Measurements from ENCODE around the gene RBM34.
"Not testable (repeated sequence)": the region's sequence is repeated elsewhere in the genome, so short reads cannot be mapped to it uniquely, and the experiment has no call there.

RBM34 gene

GRCh38 chr1:235098991-235099390 is 62.1 kb downstream of the RBM34 start:
- Mint-ChIP-seq H3K4me3 (no peak overlapping the region), H3K27me3 (peaks cover 56% of the 10 kb centered on the region), H3K4me1 (peaks cover 29% of the 10 kb centered on the region), H3K27ac (no peak overlapping the region), H3K9me3 (no peaks in the 10 kb centered on the region), H3K36me3 (no peaks in the 10 kb centered on the region)
- CTCF ChIA-PET = interaction anchor here (0.6 to 1.3 kb wide), 2 partner anchors 316 to 426 kb away, joined by 3 read pairs; no protein-coding TSS in a partner anchor
- DNase-seq = peak; percentile 8

GRCh38 chr1:235098547-235098946 is 62.5 kb downstream of the RBM34 start:
- Mint-ChIP-seq H3K36me3 (no peaks in the 10 kb centered on the region), H3K27ac (no peak overlapping the region), H3K9me3 (no peaks in the 10 kb centered on the region), H3K4me1 (peaks cover 29% of the 10 kb centered on the region), H3K4me3 (no peak overlapping the region), H3K27me3 (peaks cover 59% of the 10 kb centered on the region)
- CTCF ChIA-PET = interaction anchor here (0.6 to 1.3 kb wide), 4 partner anchors 31 to 426 kb away, joined by 3 read pairs; no protein-coding TSS in a partner anchor
- DNase-seq = no peak

DNA sequence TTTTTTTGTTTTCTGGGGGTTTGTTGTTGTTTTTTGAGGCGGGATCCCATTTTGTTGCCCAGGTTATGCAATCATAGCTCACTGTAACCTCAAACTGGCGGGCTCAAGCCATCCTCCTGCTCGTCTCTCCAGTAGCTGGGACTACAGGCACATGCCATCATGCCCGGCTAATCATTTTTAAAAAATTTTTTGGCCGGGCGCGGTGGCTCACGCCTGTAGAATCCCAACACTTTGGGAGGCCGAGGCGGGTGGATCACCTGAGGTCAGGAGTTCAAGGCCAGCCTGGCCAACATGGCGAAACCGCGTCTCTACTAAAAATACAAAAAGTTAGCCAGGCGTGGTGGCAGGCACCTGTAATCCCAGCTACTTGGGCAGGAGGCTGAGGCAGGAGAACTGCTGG is 63.5 kb downstream of the RBM34 start:
- Mint-ChIP-seq H3K4me1 (peaks cover 21% of the 10 kb centered on the region), H3K27me3 (peaks cover 59% of the 10 kb centered on the region)
- H3K4me3 Mint-ChIP-seq, H3K27ac Mint-ChIP-seq, DNase-seq, H3K9me3 Mint-ChIP-seq, H3K36me3 Mint-ChIP-seq, CTCF ChIA-PET: not testable (repeated sequence)

- H3K4me1 Mint-ChIP-seq = peaks cover 9% of the 10 kb centered on the region
- H3K27ac Mint-ChIP-seq = no peak overlapping the region
- peaks cover 49% of the 10 kb centered on the region for H3K27me3 Mint-ChIP-seq
- DNase-seq = no peak
- H3K4me3 Mint-ChIP-seq = no peak overlapping the region
- CTCF ChIA-PET = interaction anchor here (1.0 to 3.1 kb wide), 4 partner anchors 148 to 609 kb away, joined by 3 to 18 read pairs (median 8); partner anchors contain the start of gene B3GALNT2
- no peaks in the 10 kb centered on the region for H3K9me3 Mint-ChIP-seq
- no peaks in the 10 kb centered on the region for H3K36me3 Mint-ChIP-seq
Measured at GRCh38 chr1:235095938-235096562, 65.0 kb downstream of the RBM34 start.

- peaks cover 39% of the 10 kb centered on the region for H3K27me3 Mint-ChIP-seq
- H3K4me3 Mint-ChIP-seq = no peak overlapping the region
- H3K27ac Mint-ChIP-seq = no peak overlapping the region
- no peaks in the 10 kb centered on the region for H3K9me3 Mint-ChIP-seq
- CTCF ChIA-PET = interaction anchor here (0.6 to 3.1 kb wide), 22 partner anchors 10 to 609 kb away, joined by 3 to 28 read pairs (median 4); no protein-coding TSS in a partner anchor
- H3K36me3 Mint-ChIP-seq = no peaks in the 10 kb centered on the region
- H3K4me1 Mint-ChIP-seq = peaks cover 7% of the 10 kb centered on the region
- peak; percentile 88 for DNase-seq
Measured at GRCh38 chr1:235093696-235094592, 67.1 kb downstream of the RBM34 start.

GRCh38 chr1:235093013-235093695 is 67.9 kb downstream of the RBM34 start:
- Mint-ChIP-seq H3K9me3 (no peaks in the 10 kb centered on the region), H3K36me3 (no peaks in the 10 kb centered on the region), H3K27me3 (peaks cover 31% of the 10 kb centered on the region), H3K4me3 (no peak overlapping the region), H3K4me1 (peaks cover 7% of the 10 kb centered on the region), H3K27ac (no peak overlapping the region)
- DNase-seq = peak; percentile 23
- CTCF ChIA-PET = interaction anchor here (0.7 to 2.5 kb wide), 18 partner anchors 10 to 608 kb away, joined by 3 to 28 read pairs (median 3); no protein-coding TSS in a partner anchor

GRCh38 chr1:235092415-235092814 is 68.6 kb downstream of the RBM34 start:
- not testable (repeated sequence) for H3K9me3 Mint-ChIP-seq, H3K4me3 Mint-ChIP-seq, H3K27ac Mint-ChIP-seq, H3K36me3 Mint-ChIP-seq, H3K4me1 Mint-ChIP-seq, DNase-seq
- H3K27me3 Mint-ChIP-seq = peaks cover 27% of the 10 kb centered on the region
- CTCF ChIA-PET = interaction anchor here (1.6 kb wide), 1 partner anchor 606 kb away, joined by 7 read pairs; no protein-coding TSS in a partner anchor

- not testable (repeated sequence) for H3K4me1 Mint-ChIP-seq, H3K27ac Mint-ChIP-seq, H3K9me3 Mint-ChIP-seq, H3K36me3 Mint-ChIP-seq, H3K4me3 Mint-ChIP-seq
- peaks cover 23% of the 10 kb centered on the region for H3K27me3 Mint-ChIP-seq
- CTCF ChIA-PET = interaction anchor here (1.6 kb wide), 1 partner anchor 605 kb away, joined by 7 read pairs; no protein-coding TSS in a partner anchor
- peak; percentile 5 for DNase-seq
Measured at GRCh38 chr1:235092045-235092406, 69.0 kb downstream of the RBM34 start.

- H3K4me3 Mint-ChIP-seq, DNase-seq, H3K27ac Mint-ChIP-seq, H3K9me3 Mint-ChIP-seq, H3K36me3 Mint-ChIP-seq, H3K4me1 Mint-ChIP-seq: not testable (repeated sequence)
- CTCF ChIA-PET = interaction anchor here (1.2 to 1.6 kb wide), 3 partner anchors 103 to 605 kb away, joined by 3 to 7 read pairs (median 4); no protein-coding TSS in a partner anchor
- H3K27me3 Mint-ChIP-seq = peaks cover 19% of the 10 kb centered on the region
Measured at GRCh38 chr1:235091319-235092044, 69.6 kb downstream of the RBM34 start.

- H3K27me3 Mint-ChIP-seq = peaks cover 18% of the 10 kb centered on the region
- H3K36me3 Mint-ChIP-seq = no peaks in the 10 kb centered on the region
- no peaks in the 10 kb centered on the region for H3K9me3 Mint-ChIP-seq
- H3K4me3 Mint-ChIP-seq = no peak overlapping the region
- H3K4me1 Mint-ChIP-seq = peaks cover 7% of the 10 kb centered on the region
- DNase-seq = no peak
- CTCF ChIA-PET = interaction anchor here (0.8 to 3.9 kb wide), 7 partner anchors 11 to 604 kb away, joined by 3 to 16 read pairs (median 4); no protein-coding TSS in a partner anchor
- H3K27ac Mint-ChIP-seq = no peak overlapping the region
Measured at GRCh38 chr1:235090406-235091069, 70.5 kb downstream of the RBM34 start.

DNA sequence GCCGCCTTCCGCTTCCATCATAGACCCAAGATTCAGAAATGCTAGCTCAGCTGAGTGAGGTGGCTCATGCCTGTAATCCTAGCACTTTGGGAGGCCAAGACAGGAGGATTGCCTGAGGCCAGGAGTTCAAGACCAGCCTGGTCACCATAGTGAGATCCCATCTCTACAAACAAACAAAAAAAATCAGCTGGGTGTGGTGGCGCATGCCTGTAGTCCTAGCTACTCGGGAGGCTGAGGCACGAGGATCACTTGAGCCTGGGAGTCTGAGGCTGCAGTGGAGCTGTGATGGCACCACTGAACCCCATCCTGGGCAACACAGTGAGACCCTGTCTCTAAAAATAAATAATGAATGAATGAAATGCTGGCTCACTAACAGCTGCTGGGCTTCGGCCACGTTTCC is 72.1 kb downstream of the RBM34 start:
- peaks cover 16% of the 10 kb centered on the region for H3K27me3 Mint-ChIP-seq
- no peak overlapping the region for H3K27ac Mint-ChIP-seq
- H3K4me3 Mint-ChIP-seq = no peak overlapping the region
- no peaks in the 10 kb centered on the region for H3K9me3 Mint-ChIP-seq
- no peak for DNase-seq
- CTCF ChIA-PET = interaction anchor here (1.0 to 3.9 kb wide), 4 partner anchors 321 to 602 kb away, joined by 3 to 16 read pairs (median 4); no protein-coding TSS in a partner anchor
- H3K36me3 Mint-ChIP-seq = no peaks in the 10 kb centered on the region
- H3K4me1 Mint-ChIP-seq = peaks cover 6% of the 10 kb centered on the region

DNA sequence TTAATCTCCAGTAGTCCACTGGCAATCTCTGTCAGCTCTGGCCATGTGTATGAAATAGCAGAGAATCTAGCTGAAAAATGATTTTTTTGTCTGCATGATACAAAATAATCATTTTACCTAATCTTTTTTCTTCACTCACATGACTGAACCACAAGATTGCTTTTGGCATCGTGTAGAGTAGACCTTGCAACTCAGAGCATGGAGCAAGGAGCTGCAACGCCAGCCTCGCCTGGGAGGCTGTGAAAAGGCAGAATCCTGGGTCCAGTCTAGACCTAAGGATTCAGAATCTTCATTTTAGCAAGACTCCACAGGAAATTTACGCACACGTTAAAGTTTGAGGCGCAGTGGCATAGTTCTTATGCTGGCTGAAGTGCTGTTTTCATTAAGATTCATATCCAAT is 72.6 kb downstream of the RBM34 start:
- CTCF ChIA-PET = interaction anchor here (0.6 to 3.9 kb wide), 4 partner anchors 209 to 602 kb away, joined by 3 to 16 read pairs (median 4); no protein-coding TSS in a partner anchor
- no peaks in the 10 kb centered on the region for H3K36me3 Mint-ChIP-seq

GRCh38 chr1:235087906-235088305 is 73.1 kb downstream of the RBM34 start:
- no peaks in the 10 kb centered on the region for H3K9me3 Mint-ChIP-seq
- H3K27me3 Mint-ChIP-seq = peaks cover 14% of the 10 kb centered on the region
- CTCF ChIA-PET = interaction anchor here (0.6 to 3.9 kb wide), 2 partner anchors 209 to 601 kb away, joined by 6 to 16 read pairs; no protein-coding TSS in a partner anchor
- no peak for DNase-seq
- no peak overlapping the region for H3K27ac Mint-ChIP-seq
- H3K36me3 Mint-ChIP-seq = no peaks in the 10 kb centered on the region
- no peak overlapping the region for H3K4me3 Mint-ChIP-seq
- peaks cover 12% of the 10 kb centered on the region for H3K4me1 Mint-ChIP-seq

More for the DNA sequence above, 72.6 kb downstream of the RBM34 start:
- Mint-ChIP-seq H3K27ac (no peak overlapping the region), H3K27me3 (peaks cover 14% of the 10 kb centered on the region), H3K9me3 (no peaks in the 10 kb centered on the region), H3K4me1 (peaks cover 7% of the 10 kb centered on the region), H3K4me3 (no peak overlapping the region)
- DNase-seq = no peak
